ENCODE measurements around the gene CFAP161. TPM values are rescaled to one million over a fixed set of nuclear protein-coding genes. Genes with fewer than 3 reads are reported as not detected.

Gene CFAP161
- total and polyA plus RNA-seq, 2 experiments from 2014 or later, result 0.13 TPM; not detected in 1

GRCh38 chr15:81151389-81151788, 17.3 kb downstream of the CFAP161 start:
- DNase-seq (ENCODE audit: low spot score), result no peak
- Histone ChIP-seq H3K4me2 (no peak overlapping the region), H3F3A (replicated peaks; ENCODE audit: low read depth) (no peaks in the 10 kb centered on the region), H3K27me3 (ENCODE audit: insufficient read depth) (no peaks in the 10 kb centered on the region), H3K9me2 (ENCODE audit: insufficient read depth) (no peaks in the 10 kb centered on the region), H3K79me2 (replicated peaks; ENCODE audit: insufficient read depth) (no peaks in the 10 kb centered on the region), H3K27ac (ENCODE audit: low read depth) (no peak overlapping the region), H3K4me1 (ENCODE audit: insufficient read depth) (no peaks in the 10 kb centered on the region), H3K4me3 (no peak overlapping the region), H4K20me1 (replicated peaks; ENCODE audit: insufficient read depth) (no peaks in the 10 kb centered on the region), H3K36me3 (ENCODE audit: insufficient read depth) (no peaks in the 10 kb centered on the region), H2AFZ (peak overlapping the region; percentile 86; the same call in 1 of the 2 replicates)
- Mint-ChIP-seq H3K36me3 (ENCODE audit: low read depth) (no peaks in the 10 kb centered on the region), H3K9me3 (no peaks in the 10 kb centered on the region), H3K4me3 (no peak overlapping the region), H3K4me1 (no peaks in the 10 kb centered on the region), H3K27me3 (ENCODE audit: insufficient read depth, low read depth, poor library complexity) (no peaks in the 10 kb centered on the region), H3K27ac (no peak overlapping the region)
- TF ChIP-seq EZH2phosphoT487 (IDR thresholded peaks at IDR 0.05; ENCODE audit: unreplicated experiment), result no peak
- no peak for TF ChIP-seq ZNF462 (CRISPR knock-in tag; IDR thresholded peaks at IDR 0.05)
- no peak for TF ChIP-seq CTCF (conservative IDR thresholded peaks at IDR 0.05; ENCODE audit: low read depth in 2 of 2)
- TF ChIP-seq ETS1 (IDR thresholded peaks at IDR 0.05), result no peak
- no peak for TF ChIP-seq JUNB (IDR thresholded peaks at IDR 0.05; ENCODE audit: unreplicated experiment)
- TF ChIP-seq EZH2 (IDR thresholded peaks at IDR 0.05; ENCODE audit: low read depth, unreplicated experiment), result no peak
- no peak for TF ChIP-seq STAT1 (IDR thresholded peaks at IDR 0.05; ENCODE audit: unreplicated experiment)
- no peak for TF ChIP-seq CREB1 (CRISPR knock-in tag; IDR thresholded peaks at IDR 0.05; ENCODE audit: low read depth)
- TF ChIP-seq POLR2AphosphoS5 (IDR thresholded peaks at IDR 0.05; ENCODE audit: low read depth), result no peak
- TF ChIP-seq NANOG (IDR thresholded peaks at IDR 0.05; ENCODE audit: borderline replicate concordance), result no peak
- TF ChIP-seq REST (IDR thresholded peaks at IDR 0.05; ENCODE audit: unreplicated experiment), result no peak
- no peak for TF ChIP-seq ZNF331 (CRISPR knock-in tag; IDR thresholded peaks at IDR 0.05; ENCODE audit: low read depth)
- no peak for TF ChIP-seq ZNF114 (CRISPR knock-in tag; IDR thresholded peaks at IDR 0.05)
- no peak for ATAC-seq

Measured in GM23338 (cell line).